Measurements from ENCODE around the gene TFPI. TPM values are rescaled to one million over a fixed set of nuclear protein-coding genes. Genes with fewer than 3 reads are reported as not detected.

The TFPI gene
- total RNA-seq, 1 experiment from 2014 or later = 29.1 TPM

GRCh38 chr2:187462839-187463238, 91.4 kb downstream of the TFPI start:
- no peaks in the 10 kb centered on the region for H3K9me3 ChIP-seq (ENCODE audit: control insufficient read depth in 1 of 2, insufficient read depth in 1 of 2, low read depth in 1 of 2, low read length in 2 of 2)

GRCh38 chr2:187461294-187462261, 92.7 kb downstream of the TFPI start:
- H3K4me1 ChIP-seq (ENCODE audit: control insufficient read depth in 1 of 2, insufficient read depth in 2 of 2, low read length in 2 of 2) = no peaks in the 10 kb centered on the region
- H3K36me3 ChIP-seq (ENCODE audit: control insufficient read depth in 1 of 2, insufficient read depth in 2 of 2, low read length in 2 of 2) = no peaks in the 10 kb centered on the region
- H3K9ac ChIP-seq (ENCODE audit: low read length) = no peak overlapping the region
- no peak for ATAC-seq
- ChIA-PET POLR2A (no interaction called here), RAD21 (ENCODE audit: low non-redundant PET in 1 of 2, low total read pairs in 2 of 2, uncharacterized antibody in 2 of 2, unreplicated experiment in 2 of 2) (no interaction called here), CTCF (no interaction called here)
- no peaks in the 10 kb centered on the region for H4K20me1 ChIP-seq (ENCODE audit: insufficient read depth)
- no peak overlapping the region for H2AFZ ChIP-seq (ENCODE audit: low read depth, low read length, poor library complexity, severe bottlenecking)
- H3K79me2 ChIP-seq (ENCODE audit: insufficient read depth, low read length) = no peaks in the 10 kb centered on the region
- DNase-seq (ENCODE audit: low read depth, low spot score) = no peak
- TF ChIP-seq SIN3A (IDR thresholded peaks at IDR 0.05; ENCODE audit: low read depth) (no peak), ZNF274 (IDR thresholded peaks at IDR 0.05; ENCODE audit: low read depth, low read length) (no peak), RAD21 (IDR thresholded peaks at IDR 0.05; ENCODE audit: low read depth) (no peak), FOSL1 (IDR thresholded peaks at IDR 0.05; ENCODE audit: low read depth) (no peak), TCF7L2 (IDR thresholded peaks at IDR 0.05; ENCODE audit: borderline replicate concordance, extremely low read depth, insufficient read depth, insufficient read length) (no peak), POLR2AphosphoS5 (IDR thresholded peaks at IDR 0.05; ENCODE audit: low read depth, low read length) (no peak), SRF (IDR thresholded peaks at IDR 0.05; ENCODE audit: low read depth) (no peak), SP1 (IDR thresholded peaks at IDR 0.05; ENCODE audit: low read depth) (no peak), ELF1 (IDR thresholded peaks at IDR 0.05; ENCODE audit: borderline replicate concordance, low read depth) (no peak), JUND (IDR thresholded peaks at IDR 0.05) (no peak)
- H3K9me3 ChIP-seq (ENCODE audit: control insufficient read depth in 1 of 2, insufficient read depth in 1 of 2, low read depth in 1 of 2, low read length in 2 of 2) = no peaks in the 10 kb centered on the region
- H3K9me2 ChIP-seq (ENCODE audit: insufficient read depth) = no peaks in the 10 kb centered on the region
- H3K4me2 ChIP-seq (ENCODE audit: low read length) = no peak overlapping the region
- H3K27me3 ChIP-seq (ENCODE audit: insufficient read depth, low read length) = no peaks in the 10 kb centered on the region
- no TSS peak for BruUV-seq (replicated peaks)
- intact Hi-C loops (cut with micrococcal nuclease) = no loop called here
- no peak overlapping the region for H3K27ac ChIP-seq (ENCODE audit: low read depth, low read length)
- no peak overlapping the region for H3K4me3 ChIP-seq (replicated peaks in 1 of 2; ENCODE audit: low read depth in 1 of 2, low read length in 2 of 2)

More at GRCh38 chr2:187462839-187463238, 91.4 kb downstream of the TFPI start:
- H3K27ac ChIP-seq (ENCODE audit: low read depth, low read length) = no peak overlapping the region
- TF ChIP-seq ELF1 (IDR thresholded peaks at IDR 0.05; ENCODE audit: borderline replicate concordance, low read depth) = no peak
- TF ChIP-seq ATF3 (IDR thresholded peaks at IDR 0.05) = no peak
- no peaks in the 10 kb centered on the region for H3K79me2 ChIP-seq (ENCODE audit: insufficient read depth, low read length)
- no peaks in the 10 kb centered on the region for H4K20me1 ChIP-seq (ENCODE audit: insufficient read depth)
- no peak overlapping the region for H2AFZ ChIP-seq (ENCODE audit: low read depth, low read length, poor library complexity, severe bottlenecking)
- no peak for DNase-seq (ENCODE audit: low read depth, low spot score)
- H3K9me2 ChIP-seq (ENCODE audit: insufficient read depth) = no peaks in the 10 kb centered on the region
- H3K36me3 ChIP-seq (ENCODE audit: control insufficient read depth in 1 of 2, insufficient read depth in 2 of 2, low read length in 2 of 2) = no peaks in the 10 kb centered on the region
- CTCF ChIA-PET = no interaction called here
- BruUV-seq (replicated peaks) = no TSS peak
- POLR2A ChIA-PET = no interaction called here
- RAD21 ChIA-PET (ENCODE audit: low non-redundant PET in 1 of 2, low total read pairs in 2 of 2, uncharacterized antibody in 2 of 2, unreplicated experiment in 2 of 2) = no interaction called here
- no peak for ATAC-seq
- H3K4me2 ChIP-seq (ENCODE audit: low read length) = no peak overlapping the region
- no peaks in the 10 kb centered on the region for H3K4me1 ChIP-seq (ENCODE audit: control insufficient read depth in 1 of 2, insufficient read depth in 2 of 2, low read length in 2 of 2)
- H3K27me3 ChIP-seq (ENCODE audit: insufficient read depth, low read length) = no peaks in the 10 kb centered on the region
- intact Hi-C loops (cut with micrococcal nuclease) = no loop called here
- H3K4me3 ChIP-seq (replicated peaks in 1 of 2; ENCODE audit: low read depth in 1 of 2, low read length in 2 of 2) = no peak overlapping the region
- no peak overlapping the region for H3K9ac ChIP-seq (ENCODE audit: low read length)

Measured in HCT116 (cell line).